ENCODE data around the gene PLXNC1. TPM values are rescaled to one million over a fixed set of nuclear protein-coding genes. Genes with fewer than 3 reads are reported as not detected.

PLXNC1 gene
- total and polyA plus RNA-seq, 9 of the 15 experiments (the other 6 are each of a cell fraction or from before 2014, with no cell fraction given), result 0.08 to 0.87 (median 0.28) TPM

- ChIA-PET CTCF (ENCODE audit: low intra/inter-chr PET ratio) (no interaction called here), POLR2A (interaction anchor here (0.6 kb wide), 2 partner anchors 9 to 1285 kb away, joined by 3 read pairs; no protein-coding TSS in a partner anchor)
- Histone ChIP-seq H3K27me3 (ENCODE audit: control insufficient read depth in 2 of 2, insufficient read depth in 2 of 2, low read length in 2 of 2) (no peaks in the 10 kb centered on the region), H3K27ac (ENCODE audit: extremely low read depth, low read depth, low read length) (no peak overlapping the region), H3K4me1 (replicated peaks in 1 of 2; ENCODE audit: control insufficient read depth in 2 of 2, insufficient read depth in 2 of 2, low read length in 2 of 2) (no peaks in the 10 kb centered on the region), H3K36me3 (ENCODE audit: control insufficient read depth, insufficient read depth, low read length) (no peaks in the 10 kb centered on the region), H3K9me3 (replicated peaks; ENCODE audit: control insufficient read depth, insufficient read depth, low read depth, low read length) (no peaks in the 10 kb centered on the region), H3K4me2 (ENCODE audit: insufficient read depth, low read length) (no peak overlapping the region), H3K4me3 (no peak overlapping the region), H4K20me1 (replicated peaks; ENCODE audit: control insufficient read depth, insufficient read depth, low read length) (no peaks in the 10 kb centered on the region), H3K9ac (ENCODE audit: insufficient read depth in 1 of 2, low read depth in 2 of 2, low read length in 2 of 2) (no peak overlapping the region), H3K9me1 (ENCODE audit: control insufficient read depth, insufficient read depth, low read length) (no peaks in the 10 kb centered on the region), H2AFZ (ENCODE audit: low read depth, low read length) (no peak overlapping the region), H3K79me2 (ENCODE audit: control insufficient read depth, insufficient read depth, low read length) (no peaks in the 10 kb centered on the region)
- no peak for ATAC-seq
- intact Hi-C loops (cut with micrococcal nuclease), result no loop called here
- no peak for DNase-seq (ENCODE audit: extremely low read depth in 1 of 4, low spot score in 3 of 4)
- in situ Hi-C loops (cut with MboI), result no loop called here
- TF ChIP-seq C11orf30 (IDR thresholded peaks at IDR 0.05; ENCODE audit: low read depth), result peak; percentile 48; the same call in 1 of the 2 replicates
- TF ChIP-seq MAFG (tag; conservative IDR thresholded peaks at IDR 0.05), result peak; percentile 20; the same call in 1 of the 2 replicates
- TF ChIP-seq NCOA6 (IDR thresholded peaks at IDR 0.05), result no peak
- TF ChIP-seq SMARCE1 (IDR thresholded peaks at IDR 0.05), result no peak
- no peak for TF ChIP-seq ZNF609 (CRISPR knock-in tag; IDR thresholded peaks at IDR 0.05; ENCODE audit: borderline replicate concordance)
- TF ChIP-seq ZNF316 (IDR thresholded peaks at IDR 0.05), result peak; percentile 72
- no TSS peak for BruUV-seq (replicated peaks)
- WGBS (ENCODE audit: insufficient coverage, low coverage, missing lambda C conversion rate), result 73% methylated on average over 4 of the region's 4 CpGs
- FAIRE-seq, result no peak
Measured at GRCh38 chr12:94338006-94338794, 189.8 kb downstream of the PLXNC1 start.

All from K562 (cell line).